B cell (primary cell): ENCODE data around the gene CELA3B. TPM values are rescaled to one million over a fixed set of nuclear protein-coding genes. Genes with fewer than 3 reads are reported as not detected.
"Not testable (repeated sequence)": the region's sequence is repeated elsewhere in the genome, so short reads cannot be mapped to it uniquely, and the experiment has no call there.

Experiments used
- ATAC-seq: fragments of 200-7000 bp; cut with Tn5 transposase; one replicate; pipeline ENCODE4 v1.10.0; 2021; ENCODE audit warnings: low read depth, mild to moderate bottlenecking, moderate number of reproducible peaks, moderate library complexity
- CTCF ChIA-PET: fragments of 350-600 bp; sonication (Branson Sonifier 250); formaldehyde crosslinking; loops from one replicate; lab custom pipeline; 2021; ENCODE audit warnings: antibody characterized with exemption, inconsistent platforms; lab: Charles Lee
- POLR2A ChIA-PET: fragments of 350-600 bp; sonication (Branson Sonifier 250); formaldehyde crosslinking; loops from one replicate; lab custom pipeline; 2021; ENCODE audit warnings: antibody characterized with exemption; lab: Charles Lee
- DNase-seq: peaks from one replicate; pipeline ENCODE4 v3.0.0; 2013
- H2AFZ ChIP-seq: 2 replicates; pipeline ENCODE4 v1.6.1; 2012; ENCODE audit warnings: mild to moderate bottlenecking, low read depth, low read length; ENCODE audit not compliant: insufficient read depth, poor library complexity, severe bottlenecking
- H3K27ac ChIP-seq, 2 donors: 1 replicate in 1 of 2; 2 replicates in 1 of 2; pipeline ENCODE4 v1.5.1; 2012 to 2013; ENCODE audit warnings: low read length in 2 of 2, mild to moderate bottlenecking in 2 of 2, moderate library complexity in 1 of 2
- H3K27me3 ChIP-seq, 4 experiments: fragments of 200-600 bp in 1 of 4; sonication (generic) in 1 of 4; replicated peaks in 1 of 4; 1 replicate in 2 of 4; 2 replicates in 2 of 4; pipeline versions ENCODE4 v1.6.1 to v1.7.0; 2013 to 2016; ENCODE audit warnings: low read length in 3 of 4, mild to moderate bottlenecking in 2 of 4, mixed read lengths in 1 of 4, moderate library complexity in 1 of 4; ENCODE audit not compliant: insufficient read depth in 4 of 4, control insufficient read depth in 3 of 4; ENCODE audit errors: control extremely low read depth in 1 of 4
- H3K36me3 ChIP-seq, 2 experiments: replicated peaks in 1 of 2; 1 replicate in 1 of 2; 2 replicates in 1 of 2; pipeline versions ENCODE4 v1.6.1 to v1.7.1; 2013; ENCODE audit warnings: low read length in 1 of 2; ENCODE audit not compliant: insufficient read depth in 2 of 2, control insufficient read depth in 1 of 2; ENCODE audit errors: control extremely low read depth in 1 of 2, extremely low read depth in 1 of 2
- H3K4me1 ChIP-seq, 2 donors: fragments of 200-600 bp in 1 of 2; sonication (generic) in 1 of 2; 1 replicate in 1 of 2; 2 replicates in 1 of 2; pipeline versions ENCODE4 v1.5.1 to v1.6.1; 2013 to 2017; ENCODE audit warnings: low read length in 2 of 2; ENCODE audit not compliant: control insufficient read depth in 2 of 2, insufficient read depth in 2 of 2
- H3K4me2 ChIP-seq: replicated peaks from 2 replicates; pipeline ENCODE3; 2012; ENCODE audit warnings: mild to moderate bottlenecking, low read depth, low read length; ENCODE audit not compliant: poor library complexity, severe bottlenecking
- H3K4me3 ChIP-seq, 5 experiments: fragments of 200-600 bp in 1 of 5; sonication (generic) in 1 of 5; 1 replicate in 3 of 5; 2 replicates in 2 of 5; pipeline versions ENCODE4 v1.5.1 to v1.7.0; 2011 to 2016; ENCODE audit warnings: low read length in 4 of 5, mild to moderate bottlenecking in 4 of 5, low read depth in 2 of 5, control low read depth in 1 of 5, moderate library complexity in 1 of 5; ENCODE audit not compliant: insufficient read depth in 1 of 5; ENCODE audit errors: control extremely low read depth in 1 of 5, extremely low read depth in 1 of 5
- H3K79me2 ChIP-seq: fragments of 200-600 bp; sonication (generic); one replicate; pipeline ENCODE4 v1.6.0; 2016; ENCODE audit warnings: low read length; ENCODE audit not compliant: control insufficient read depth, insufficient read depth
- H3K9ac ChIP-seq: fragments of 200-600 bp; sonication (generic); 2 replicates; pipeline ENCODE4 v1.6.1; 2017; ENCODE audit warnings: mild to moderate bottlenecking, low read length, moderate library complexity
- H3K9me3 ChIP-seq, 3 donors: one replicate each; pipeline versions ENCODE4 v1.6.1 to v1.7.1; 2013; ENCODE audit warnings: low read length in 2 of 3; ENCODE audit not compliant: control insufficient read depth in 2 of 3, insufficient read depth in 1 of 3; ENCODE audit errors: control extremely low read depth in 1 of 3
- H4K20me1 ChIP-seq: 2 replicates; pipeline ENCODE4 v1.6.0; 2012; ENCODE audit warnings: mild to moderate bottlenecking, low read length; ENCODE audit not compliant: insufficient read depth, control insufficient read depth, poor library complexity, severe bottlenecking
- H3K27ac Mint-ChIP-seq: one replicate; pipeline ENCODE4 v1.8.0; 2021; ENCODE audit warnings: mixed read lengths
- H3K27me3 Mint-ChIP-seq: one replicate; pipeline ENCODE4 v1.8.0; 2021; ENCODE audit warnings: mixed read lengths
- H3K4me1 Mint-ChIP-seq: one replicate; pipeline ENCODE4 v1.8.0; 2021; ENCODE audit warnings: mixed read lengths
- H3K4me3 Mint-ChIP-seq: one replicate; pipeline ENCODE4 v1.8.0; 2021; ENCODE audit warnings: mixed read lengths
- H3K9me3 Mint-ChIP-seq: one replicate; pipeline ENCODE4 v1.8.0; 2022; ENCODE audit warnings: mixed read lengths; ENCODE audit not compliant: insufficient read depth
- WGBS: methylation state at CpG from one replicate; pipeline ENCODE4 v1.1.5; 2013; ENCODE audit warnings: missing lambda C conversion rate; ENCODE audit not compliant: insufficient coverage; 5-methylcytosine and 5-hydroxymethylcytosine counted together
- intact Hi-C: fragments of 100-400 bp; cut with micrococcal nuclease; formaldehyde crosslinking; loops from one replicate; pipeline ENCODE4 v1.10.0; 2022
- polyA plus RNA-seq: library from polyadenylated mRNA; depleted of rRNA; stranded (reverse); fragments of >200 nt; gene quantifications from 2 replicates; pipeline ENCODE4 v1.2.3, GENCODE V29; 2012
- total RNA-seq, 2 donors: library from RNA; stranded (reverse); fragments of 120-200 nt in 1 of 2; gene quantifications; 1 replicate in 1 of 2; 2 replicates in 1 of 2; pipeline versions ENCODE4 v1.2.3 to v1.2.4, GENCODE V29; 2013 to 2022

Gene CELA3B
- total and polyA plus RNA-seq, 2 donors (not counting 1 experiment from before 2014, with no cell fraction given) = not detected

DNA sequence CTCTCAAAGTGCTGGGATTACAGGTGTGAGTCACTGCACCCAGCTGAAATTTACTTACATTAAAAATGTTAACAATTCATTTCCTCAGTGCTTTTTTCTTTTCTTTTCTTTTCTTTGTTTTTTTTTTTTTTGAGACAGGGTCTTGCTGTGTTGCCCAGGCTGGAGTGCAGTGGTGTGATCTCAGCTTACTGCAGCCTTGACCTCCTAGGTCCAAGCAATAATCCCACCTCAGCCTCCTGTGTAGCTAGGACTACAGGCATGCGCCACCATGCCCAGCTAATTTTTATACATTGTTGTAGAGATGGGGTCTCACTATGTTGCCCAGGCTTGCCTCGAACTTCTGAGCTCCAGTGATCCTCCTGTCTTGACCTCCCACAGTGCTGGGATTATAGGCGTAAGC lies 27.1 kb downstream of the CELA3B start:
- H3K36me3 ChIP-seq, H2AFZ ChIP-seq, H3K4me1 ChIP-seq, H3K27me3 ChIP-seq, intact Hi-C loops, H3K79me2 ChIP-seq, H3K4me1 Mint-ChIP-seq, H3K4me3 Mint-ChIP-seq, H4K20me1 ChIP-seq, ATAC-seq, H3K4me2 ChIP-seq, H3K4me3 ChIP-seq, H3K9me3 Mint-ChIP-seq, H3K27ac ChIP-seq, H3K27ac Mint-ChIP-seq, H3K9me3 ChIP-seq, H3K27me3 Mint-ChIP-seq, H3K9ac ChIP-seq, CTCF ChIA-PET, DNase-seq, POLR2A ChIA-PET: not testable (repeated sequence)
- no CpG with 5 or more reads among the region's 3 CpGs for WGBS

DNA sequence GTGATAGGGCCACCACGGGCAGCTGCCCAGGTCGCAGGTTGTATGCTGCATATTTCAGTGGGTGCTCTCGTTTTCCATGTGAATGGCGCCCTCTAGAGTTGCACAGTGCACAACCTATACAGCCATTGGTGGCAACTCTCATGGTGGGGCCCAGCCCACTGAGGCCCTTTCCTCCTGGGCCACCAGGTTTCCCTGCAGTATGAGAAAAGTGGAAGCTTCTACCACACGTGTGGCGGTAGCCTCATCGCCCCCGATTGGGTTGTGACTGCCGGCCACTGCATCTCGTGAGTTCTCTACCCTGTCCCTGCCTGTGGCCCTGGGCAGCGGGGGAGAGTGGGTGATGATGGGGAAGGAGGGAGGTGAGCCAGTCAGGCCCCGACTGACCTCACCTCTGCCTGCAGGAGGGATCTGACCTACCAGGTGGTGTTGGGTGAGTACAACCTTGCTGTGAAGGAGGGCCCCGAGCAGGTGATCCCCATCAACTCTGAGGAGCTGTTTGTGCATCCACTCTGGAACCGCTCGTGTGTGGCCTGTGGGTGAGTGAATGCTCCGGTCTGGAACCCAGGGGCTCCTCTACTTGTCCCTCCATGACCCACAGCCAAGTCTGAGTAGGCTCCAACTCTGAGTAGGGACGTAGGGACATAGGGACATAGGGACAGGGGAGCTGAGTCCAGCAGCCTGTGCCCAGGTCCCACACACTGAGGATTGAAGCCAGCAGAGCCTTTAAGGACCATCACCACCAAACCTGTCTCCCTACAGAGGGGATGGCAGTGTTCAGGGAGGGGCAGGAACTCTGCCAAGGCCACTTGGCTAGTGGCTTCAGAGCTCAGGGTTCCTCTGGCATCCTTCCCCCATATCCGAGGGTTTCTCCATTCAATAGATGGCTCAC lies 28.7 kb downstream of the CELA3B start:
- H3K79me2 ChIP-seq, H3K9me3 Mint-ChIP-seq, H3K4me3 Mint-ChIP-seq, H3K27ac Mint-ChIP-seq, H3K36me3 ChIP-seq, H3K9ac ChIP-seq, H4K20me1 ChIP-seq, CTCF ChIA-PET, H2AFZ ChIP-seq, H3K4me1 Mint-ChIP-seq, POLR2A ChIA-PET, H3K9me3 ChIP-seq, H3K27me3 ChIP-seq, H3K4me1 ChIP-seq, H3K27me3 Mint-ChIP-seq, H3K4me3 ChIP-seq, H3K4me2 ChIP-seq, H3K27ac ChIP-seq, intact Hi-C loops: not testable (repeated sequence)
- ATAC-seq (peak; percentile 17), DNase-seq (peak; percentile 10)
- 79% methylated on average over 10 of the region's 18 CpGs for WGBS

DNA sequence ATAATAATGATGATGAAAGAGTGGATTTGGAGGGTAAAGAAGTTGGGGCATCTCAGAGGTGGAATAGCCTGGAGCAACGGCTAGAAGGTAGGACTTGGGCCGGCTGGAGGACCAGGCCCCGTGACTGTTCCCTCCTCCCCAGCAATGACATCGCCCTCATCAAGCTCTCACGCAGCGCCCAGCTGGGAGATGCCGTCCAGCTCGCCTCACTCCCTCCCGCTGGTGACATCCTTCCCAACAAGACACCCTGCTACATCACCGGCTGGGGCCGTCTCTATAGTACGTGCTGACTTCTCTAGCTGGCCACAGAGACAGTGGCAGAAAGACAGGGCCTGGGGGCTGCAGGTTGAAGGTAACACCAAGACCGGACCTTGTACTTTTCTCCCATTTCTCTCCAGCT lies 29.9 kb downstream of the CELA3B start:
- H3K4me1 ChIP-seq, H3K9me3 ChIP-seq, H3K9me3 Mint-ChIP-seq, POLR2A ChIA-PET, CTCF ChIA-PET, H3K4me3 ChIP-seq, H3K4me2 ChIP-seq, H3K79me2 ChIP-seq, H3K27me3 Mint-ChIP-seq, H3K9ac ChIP-seq, ATAC-seq, H3K27ac ChIP-seq, DNase-seq, H3K4me3 Mint-ChIP-seq, H4K20me1 ChIP-seq, H3K27me3 ChIP-seq, H3K27ac Mint-ChIP-seq, H2AFZ ChIP-seq, H3K4me1 Mint-ChIP-seq, intact Hi-C loops, H3K36me3 ChIP-seq: not testable (repeated sequence)
- WGBS = 100% methylated on average over 3 of the region's 13 CpGs

DNA sequence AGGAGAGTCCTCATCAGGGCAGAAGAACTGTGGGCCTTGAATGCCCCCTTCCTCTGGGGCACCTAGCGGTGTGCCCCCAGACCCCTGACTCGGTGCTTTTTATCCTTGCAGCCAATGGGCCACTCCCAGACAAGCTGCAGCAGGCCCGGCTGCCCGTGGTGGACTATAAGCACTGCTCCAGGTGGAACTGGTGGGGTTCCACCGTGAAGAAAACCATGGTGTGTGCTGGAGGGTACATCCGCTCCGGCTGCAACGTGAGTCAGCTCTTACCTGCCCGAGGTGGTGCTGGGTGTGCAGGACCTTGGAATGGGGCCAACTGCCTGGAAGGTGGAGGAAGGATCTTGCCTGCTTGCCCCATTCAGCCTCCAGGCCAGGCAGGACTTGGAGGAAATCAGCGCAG lies 30.4 kb downstream of the CELA3B start:
- H2AFZ ChIP-seq, ATAC-seq, H4K20me1 ChIP-seq, POLR2A ChIA-PET, H3K9ac ChIP-seq, H3K27ac Mint-ChIP-seq, H3K4me3 ChIP-seq, H3K4me1 Mint-ChIP-seq, H3K9me3 Mint-ChIP-seq, H3K36me3 ChIP-seq, H3K27ac ChIP-seq, H3K79me2 ChIP-seq, intact Hi-C loops, H3K27me3 Mint-ChIP-seq, H3K27me3 ChIP-seq, H3K9me3 ChIP-seq, H3K4me3 Mint-ChIP-seq, H3K4me2 ChIP-seq, H3K4me1 ChIP-seq: not testable (repeated sequence)
- WGBS = 95% methylated on average over 4 of the region's 10 CpGs
- CTCF ChIA-PET = interaction anchor here (0.6 kb wide), 1 partner anchor 737 kb away, joined by 3 read pairs; no protein-coding TSS in a partner anchor
- peak; percentile 1 for DNase-seq
